HS-5 (cell line): ENCODE measurements around the gene ZNF516.

ENCODE experiments used
- DNase-seq: peaks from one replicate; pipeline ENCODE4 v3.0.0-alpha.2; 2012; ENCODE audit warnings: low read depth

ZNF516 gene

DNA sequence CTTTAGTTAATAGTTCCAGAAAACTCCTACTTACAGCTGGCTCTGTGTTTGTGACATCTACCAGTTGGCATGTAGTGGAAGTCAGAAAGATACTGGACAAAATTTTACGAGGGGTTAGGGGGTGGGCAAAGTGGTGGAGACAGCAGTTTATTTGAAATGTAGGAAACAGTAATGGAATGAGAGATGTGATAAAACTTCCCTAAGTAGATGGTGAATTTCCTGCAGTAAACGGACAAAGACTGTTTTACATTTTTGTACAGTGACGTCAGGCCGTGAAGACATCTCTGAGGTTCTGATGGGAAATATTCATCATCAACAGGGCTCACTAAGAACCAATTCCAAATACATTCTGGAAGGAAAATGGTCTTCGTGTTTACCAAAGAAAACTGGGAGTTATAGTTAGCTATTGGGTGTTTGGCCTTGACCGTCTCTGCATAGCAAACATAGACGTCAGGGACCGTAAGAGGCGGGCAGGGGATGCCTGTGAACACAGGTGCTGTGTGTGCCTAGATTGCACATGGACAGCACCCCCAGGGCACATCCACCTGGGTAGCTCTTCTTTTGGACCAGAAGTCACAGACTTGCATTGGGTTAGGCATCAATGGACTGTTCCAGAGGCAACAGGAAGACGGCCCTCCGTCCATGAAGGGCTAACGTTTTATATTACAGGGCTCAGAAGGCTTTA lies 131.5 kb downstream of the ZNF516 start:
- peak; percentile 14 for DNase-seq

DNA sequence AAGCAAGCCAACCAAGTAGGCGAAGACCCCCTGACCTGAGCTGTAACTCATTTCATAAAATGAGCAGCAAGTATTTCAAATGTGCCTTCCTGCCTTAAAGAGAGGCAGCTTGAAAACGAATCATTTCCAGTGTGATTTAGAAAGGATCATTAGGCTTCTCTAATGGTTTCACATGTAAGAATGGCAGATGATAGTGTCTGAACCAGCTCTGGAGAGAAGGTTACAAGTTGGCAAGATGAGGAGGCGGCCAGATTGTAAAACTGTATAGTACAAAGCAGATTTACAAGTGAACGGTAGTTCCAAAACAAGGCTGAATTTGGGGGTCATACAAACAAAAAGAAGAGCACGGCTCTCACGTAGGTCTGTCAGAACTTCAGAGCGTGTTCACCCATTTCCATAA lies 132.4 kb downstream of the ZNF516 start:
- DNase-seq, result no peak

DNA sequence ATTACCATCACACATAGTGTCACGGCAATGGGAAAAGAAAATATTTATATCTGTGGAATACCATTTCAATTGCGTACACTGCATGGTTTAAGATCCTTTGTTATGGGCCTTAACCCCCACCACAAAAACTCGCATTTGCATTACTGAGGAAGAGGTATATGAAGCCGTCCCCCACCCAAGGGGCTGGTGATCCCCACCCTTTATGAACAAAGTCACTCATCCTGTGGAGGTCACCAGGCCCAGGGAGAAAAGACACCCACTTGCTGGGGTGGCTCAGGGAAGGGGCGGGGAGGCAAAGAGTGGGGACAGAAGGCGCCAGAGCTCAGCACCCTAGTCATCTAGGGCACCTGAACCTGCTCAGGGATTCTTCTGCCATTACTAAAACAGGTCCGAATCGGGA lies 133.8 kb downstream of the ZNF516 start:
- no peak for DNase-seq

DNA sequence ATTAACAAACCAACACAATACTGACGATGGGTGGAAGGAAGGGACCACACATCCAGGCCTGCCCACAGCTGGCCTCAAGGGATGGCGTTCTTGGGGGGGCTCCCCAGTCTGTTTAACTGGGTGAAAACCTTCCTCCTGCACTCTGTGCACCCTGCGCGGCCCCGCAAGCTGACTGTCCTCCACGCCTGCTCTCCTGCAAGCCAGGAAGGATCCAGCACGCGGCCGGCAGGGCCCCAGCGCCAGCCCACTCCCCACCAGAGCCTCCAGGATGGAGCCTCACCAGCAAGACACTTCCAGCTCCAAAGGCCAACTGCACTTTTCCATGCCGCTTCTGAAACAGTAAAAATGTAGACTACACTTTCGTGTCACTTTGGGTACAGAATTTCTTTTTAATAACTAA lies 135.1 kb downstream of the ZNF516 start:
- DNase-seq, result no peak

DNA sequence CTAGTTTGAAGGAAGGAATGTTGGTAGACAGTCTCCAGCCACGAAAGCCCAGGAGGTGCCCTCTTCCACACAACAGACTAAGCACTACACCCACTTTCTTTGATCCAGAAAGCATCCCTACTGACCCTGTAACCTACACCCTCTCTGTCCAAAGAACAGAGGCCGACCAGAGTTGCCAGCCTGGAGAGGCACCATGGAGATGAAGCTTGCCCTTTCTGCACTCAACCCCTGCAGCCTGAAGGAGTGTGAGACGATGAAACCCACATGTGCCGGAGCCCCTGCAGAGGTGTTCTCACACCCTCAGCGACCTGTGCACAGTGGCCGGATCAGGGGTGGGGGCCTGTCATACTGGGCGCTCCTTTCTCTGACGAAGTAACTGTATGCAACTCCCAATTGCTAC lies 136.3 kb downstream of the ZNF516 start:
- no peak for DNase-seq

DNA sequence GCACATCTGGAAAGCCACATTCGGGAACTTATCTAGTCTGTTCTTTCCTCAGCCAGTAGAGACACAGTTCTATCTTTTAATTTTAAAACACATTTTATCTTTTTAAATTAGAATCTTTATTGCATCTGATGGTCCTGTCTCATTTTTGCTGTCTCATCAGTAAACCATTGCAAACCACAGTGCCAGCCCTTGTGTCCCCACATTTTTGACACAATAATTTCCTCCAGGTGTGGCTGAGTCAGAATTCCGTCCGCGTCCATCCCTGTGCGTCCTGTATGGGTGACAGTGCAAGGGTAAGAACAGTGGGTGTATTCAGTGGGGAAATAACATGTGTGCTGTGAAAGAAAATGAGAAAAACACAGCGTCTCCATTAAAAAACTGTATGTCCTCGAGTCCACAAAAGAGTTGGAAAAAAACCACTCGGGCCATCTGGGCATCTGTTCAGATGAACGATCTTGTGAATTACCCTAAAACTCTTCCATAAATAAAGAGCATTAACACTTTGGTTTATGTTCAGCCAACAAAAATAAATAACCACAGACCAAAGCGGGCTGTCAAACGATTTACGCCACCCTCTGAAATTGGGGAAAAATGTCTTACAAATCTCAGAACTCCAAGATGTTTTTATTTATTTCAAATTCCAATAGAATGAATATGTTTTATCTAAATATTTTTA lies 137.3 kb downstream of the ZNF516 start:
- no peak for DNase-seq

DNA sequence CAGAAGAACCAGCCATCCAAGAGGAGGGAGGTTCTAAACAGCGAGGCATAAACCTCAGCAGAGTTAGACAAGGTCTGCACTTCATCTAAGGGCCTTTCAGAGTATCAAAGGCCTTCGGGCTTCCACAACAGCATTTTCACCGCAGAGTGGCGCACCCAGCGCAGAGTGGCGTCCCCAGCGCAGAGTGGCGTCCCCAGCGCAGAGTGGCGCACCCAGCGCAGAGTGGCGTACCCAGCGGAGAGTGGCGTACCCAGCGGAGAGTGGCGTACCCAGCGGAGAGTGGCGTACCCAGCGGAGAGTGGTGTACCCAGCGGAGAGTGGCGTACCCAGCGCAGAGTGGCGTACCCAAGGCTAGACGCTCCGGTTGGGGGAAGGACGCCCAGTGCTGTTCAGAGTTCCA lies 137.9 kb downstream of the ZNF516 start:
- no peak for DNase-seq

DNA sequence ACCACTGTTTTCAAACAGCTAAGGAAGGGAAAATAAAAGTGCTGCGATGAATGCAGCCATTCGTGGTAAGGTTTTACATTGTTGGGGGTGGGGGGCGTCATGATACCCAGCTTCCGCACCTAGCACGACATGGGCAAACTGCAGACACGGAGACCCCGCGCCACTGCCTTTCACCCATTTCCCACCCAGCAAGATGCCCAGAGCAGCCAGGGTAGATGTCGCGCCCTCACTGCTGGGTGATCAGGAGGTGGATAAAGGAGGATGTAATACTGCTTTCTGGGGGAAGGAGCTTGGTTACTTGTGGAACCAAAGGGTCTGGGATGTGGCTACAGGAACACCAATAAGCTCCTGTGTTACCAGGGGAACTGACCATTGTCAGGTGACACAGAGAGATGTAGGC lies 138.4 kb downstream of the ZNF516 start:
- DNase-seq, result no peak

DNA sequence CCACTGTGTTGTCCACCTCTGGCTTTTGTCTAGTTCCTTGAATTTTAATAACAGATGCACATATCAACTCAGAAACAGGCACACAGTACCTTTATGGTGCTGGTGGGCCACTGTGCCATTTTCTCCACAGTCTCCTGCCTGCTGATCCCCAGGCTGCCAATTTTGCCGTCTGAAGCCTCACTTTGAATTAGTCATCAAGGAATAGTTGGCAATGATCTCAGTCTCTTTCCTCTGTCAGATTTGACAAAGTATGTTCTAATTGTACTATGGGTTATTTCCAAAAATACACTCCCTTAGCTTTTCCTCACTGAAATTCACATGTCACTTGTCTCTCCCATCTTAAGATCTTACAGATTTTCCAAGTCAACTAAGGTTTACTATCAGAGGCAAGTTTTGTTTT lies 140.7 kb downstream of the ZNF516 start:
- no peak for DNase-seq

DNA sequence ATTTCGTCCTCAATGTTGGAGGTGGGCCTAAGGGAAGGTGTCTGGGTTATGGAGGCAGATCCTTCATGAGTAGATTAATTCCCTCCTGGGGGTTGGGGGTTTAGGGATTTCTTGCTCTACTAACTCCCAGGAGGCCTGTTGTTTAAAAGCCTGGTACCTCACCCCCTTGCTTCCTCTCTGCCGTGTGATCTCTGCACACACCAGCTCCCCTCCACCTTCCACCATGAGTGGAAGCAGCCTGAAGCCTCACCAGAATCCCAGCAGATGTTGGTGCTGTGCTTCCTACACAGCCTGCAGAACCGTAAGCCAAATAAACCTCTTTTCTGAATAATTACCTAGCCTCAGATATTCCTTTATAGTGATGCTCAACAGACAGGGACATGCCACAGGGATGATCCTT lies 141.5 kb downstream of the ZNF516 start:
- no peak for DNase-seq

DNA sequence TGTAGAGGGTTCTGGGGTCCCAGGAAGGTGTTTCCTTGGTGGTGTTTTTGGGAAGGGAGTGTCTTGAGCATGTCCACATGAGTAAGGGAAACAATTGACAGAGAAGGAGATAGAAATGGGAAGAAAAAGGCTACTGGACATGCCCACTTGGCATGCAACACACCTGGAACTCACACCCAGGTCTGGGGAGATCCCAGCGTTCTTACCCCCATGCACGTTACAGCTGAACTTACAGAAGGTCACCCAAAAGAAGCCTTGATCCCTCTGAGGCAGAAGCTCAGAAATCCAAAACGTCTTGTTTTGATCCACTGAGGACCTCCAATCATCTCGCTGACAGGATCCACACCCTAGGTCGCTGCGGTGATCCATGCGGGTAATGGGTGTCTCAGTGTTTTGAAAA lies 142.0 kb downstream of the ZNF516 start:
- no peak for DNase-seq

DNA sequence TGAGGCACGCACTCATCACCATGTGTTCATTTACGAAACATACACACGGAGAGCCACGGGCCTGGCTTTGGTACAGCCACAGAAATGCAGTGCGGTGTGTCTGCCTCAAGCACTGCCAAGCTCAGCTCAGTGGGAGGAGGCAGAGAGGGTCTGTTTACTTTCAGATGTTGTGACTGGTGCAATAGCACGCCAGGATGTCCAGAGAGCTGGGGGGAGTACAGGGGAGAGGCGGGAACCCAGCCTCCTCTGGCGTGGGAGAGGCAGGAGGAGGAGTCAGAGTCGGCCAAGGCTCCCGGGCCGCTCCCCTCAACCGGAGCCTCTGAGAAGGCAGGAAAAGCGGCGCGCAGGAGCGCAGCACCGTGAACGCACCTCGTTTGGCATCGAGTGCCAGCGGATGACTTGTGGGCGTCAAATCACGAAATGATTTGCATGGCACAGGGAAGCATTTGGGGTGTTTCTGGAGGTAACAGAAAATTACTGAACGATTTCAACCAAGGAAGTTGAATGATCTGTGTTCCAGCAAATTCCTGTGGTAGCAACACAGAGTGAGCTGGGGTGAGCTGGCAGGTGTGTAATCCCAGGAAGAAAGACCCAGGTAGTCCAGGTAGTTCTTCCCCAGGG lies 143.0 kb downstream of the ZNF516 start:
- no peak for DNase-seq

DNA sequence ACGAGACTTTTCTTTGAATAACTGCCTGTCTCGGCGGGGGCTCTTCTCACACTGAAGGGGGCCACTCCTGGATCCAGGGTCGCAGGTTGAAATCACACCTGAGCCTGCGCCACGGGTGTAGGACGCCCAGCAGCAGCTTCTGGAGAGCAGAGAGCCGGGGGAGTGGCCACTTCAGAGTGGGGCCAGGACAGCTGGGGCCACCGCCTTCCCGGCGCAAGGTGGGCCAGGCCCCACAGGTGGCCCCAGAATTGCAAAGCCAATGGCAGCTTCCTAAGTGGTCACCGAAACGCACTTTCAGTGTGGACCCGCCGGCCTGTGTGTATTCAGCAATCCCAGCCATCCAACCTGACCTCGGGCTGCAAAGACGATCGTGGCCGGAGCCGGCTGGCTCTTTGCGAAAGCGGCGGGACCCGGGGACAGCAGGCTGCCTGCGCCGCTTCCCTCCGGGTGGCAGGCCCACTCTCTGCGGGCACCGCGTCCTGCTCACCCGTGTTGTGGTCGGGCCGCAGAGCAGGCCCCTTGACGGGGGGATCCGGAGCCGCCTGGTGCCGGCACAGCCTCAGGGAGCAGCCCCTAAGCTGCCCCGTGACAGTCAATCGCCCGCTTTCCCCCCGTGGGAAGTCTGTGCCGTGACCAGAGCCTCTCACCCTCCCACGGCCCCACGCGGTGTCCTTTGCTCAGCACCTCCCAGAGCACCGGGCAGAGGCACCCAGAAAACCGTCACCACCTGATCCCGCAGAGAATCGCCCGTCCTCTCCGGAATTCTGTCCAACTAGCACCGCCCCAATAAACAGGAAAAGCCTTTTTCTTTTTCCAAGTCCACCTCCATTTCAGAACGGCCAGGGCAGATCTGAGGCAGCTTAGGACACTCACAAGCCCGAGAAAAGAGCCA lies 144.7 kb downstream of the ZNF516 start:
- no peak for DNase-seq

DNA sequence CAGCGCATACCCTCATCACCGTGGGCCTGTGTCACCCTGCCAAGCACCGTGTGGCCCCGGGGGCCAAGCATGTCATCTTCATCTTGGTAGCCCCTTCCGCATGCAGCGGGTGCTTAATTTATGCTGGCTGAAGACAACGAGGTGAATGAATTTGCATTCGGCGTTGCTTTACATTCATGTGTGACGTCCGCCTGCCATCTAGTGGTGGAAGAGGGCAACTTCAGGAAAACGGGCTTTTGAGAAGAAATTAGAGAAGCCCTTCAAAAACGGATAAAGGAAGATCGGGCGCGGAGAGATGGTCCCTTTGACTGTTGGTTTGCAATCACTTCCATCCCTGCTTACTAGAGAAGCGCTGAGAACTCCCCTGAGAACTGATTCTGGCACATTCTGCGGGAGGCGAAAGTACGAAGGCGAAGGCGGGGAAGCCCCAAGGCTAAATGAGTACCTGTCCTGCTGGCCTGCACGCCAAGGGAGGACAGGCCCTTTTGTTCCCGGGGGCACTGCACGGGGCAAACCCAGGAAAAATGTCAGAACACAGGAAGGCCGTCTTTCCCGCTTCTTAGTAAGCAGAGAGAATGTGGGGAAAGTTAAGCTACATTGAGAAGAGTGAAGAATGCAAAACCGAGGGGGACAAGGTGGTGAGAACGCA lies 145.9 kb downstream of the ZNF516 start:
- no peak for DNase-seq

DNA sequence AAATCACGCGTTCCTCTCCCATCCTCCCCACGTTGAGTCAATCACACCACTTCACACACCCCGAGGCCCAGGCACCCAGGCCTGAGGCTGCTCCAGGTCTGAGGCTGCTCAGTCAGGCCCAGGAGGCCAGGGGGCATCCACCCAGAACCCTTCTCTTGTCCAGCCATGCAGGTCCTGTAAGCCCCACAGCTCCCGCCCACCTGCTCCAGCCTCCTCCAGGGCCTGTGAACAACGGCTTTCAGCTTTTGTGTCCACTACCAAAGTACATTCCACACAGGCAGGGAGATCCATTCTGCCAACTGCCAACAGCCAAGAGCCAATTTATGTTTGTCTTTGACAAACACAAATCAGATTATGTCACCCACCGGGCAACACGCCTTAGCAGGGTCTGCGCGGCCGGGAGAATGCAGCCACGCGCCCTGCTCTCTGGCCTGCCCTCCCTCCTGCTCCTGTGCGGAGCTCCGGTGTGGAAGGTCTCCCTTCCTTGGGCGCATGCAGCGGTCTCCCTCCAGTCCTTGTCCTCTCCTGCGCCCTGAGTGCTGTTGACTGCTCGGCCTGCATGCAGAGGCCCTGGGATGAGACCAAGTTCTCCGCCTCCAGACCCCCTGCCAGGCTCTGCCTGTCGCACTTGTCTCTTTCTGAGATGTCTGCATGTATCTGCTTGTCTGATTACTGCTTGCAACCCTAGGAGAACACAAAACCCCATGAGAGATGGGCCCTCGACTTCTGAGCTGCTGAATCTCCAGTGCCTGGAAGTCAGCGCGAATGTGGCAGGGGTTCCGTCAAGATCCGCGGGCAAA lies 146.6 kb downstream of the ZNF516 start:
- DNase-seq, result no peak

DNA sequence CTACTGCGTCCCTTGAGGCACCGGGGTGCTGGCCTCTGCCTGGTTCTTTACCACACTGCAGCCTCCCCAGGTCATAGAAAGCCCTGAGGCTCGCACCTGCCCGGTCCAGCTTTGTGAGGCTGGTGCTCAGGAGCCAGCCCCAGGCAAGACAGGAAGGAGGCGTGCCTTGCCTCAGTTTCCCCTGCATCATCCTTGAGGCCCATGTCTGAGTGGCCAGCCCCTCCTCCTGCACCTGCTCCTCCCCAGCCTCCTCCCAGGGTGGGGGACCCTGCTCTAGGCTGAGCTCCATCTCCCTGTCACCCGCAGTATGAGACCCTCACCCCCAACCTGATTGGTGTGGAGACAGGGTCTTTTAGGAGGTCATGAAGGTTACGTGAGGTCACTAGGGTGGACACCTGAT lies 147.7 kb downstream of the ZNF516 start:
- DNase-seq, result no peak

DNA sequence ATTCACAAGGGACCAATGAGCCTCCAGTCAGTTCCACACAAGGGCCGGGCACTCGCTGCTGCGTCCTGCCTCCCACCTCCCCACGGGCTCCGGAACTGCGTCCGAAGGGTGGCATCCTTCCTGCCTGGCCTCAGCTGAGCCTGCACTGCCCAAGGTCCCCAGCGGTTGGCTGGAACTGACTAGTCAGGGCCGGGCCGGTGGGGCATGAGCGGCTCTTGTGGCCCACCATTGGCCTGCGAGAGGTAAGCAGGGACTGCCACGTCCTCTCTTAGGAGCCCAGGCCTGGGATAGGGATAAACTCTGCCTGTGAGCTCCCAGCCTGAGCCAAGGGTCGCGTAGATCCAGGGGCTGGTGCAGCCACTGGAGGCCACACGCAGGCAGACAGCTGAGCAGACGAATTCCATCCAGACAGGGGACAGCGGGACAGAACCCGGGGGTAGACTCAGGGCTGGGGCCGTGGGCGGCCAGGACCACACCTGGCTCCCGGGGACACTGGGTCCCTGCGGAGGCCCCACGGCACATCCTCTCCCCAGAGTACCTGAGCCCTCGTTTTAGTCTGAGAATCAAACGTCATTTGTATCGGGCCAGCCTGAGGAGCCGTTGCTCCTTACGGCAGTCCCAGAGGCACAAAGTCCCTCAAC lies 148.4 kb downstream of the ZNF516 start:
- DNase-seq, result no peak

DNA sequence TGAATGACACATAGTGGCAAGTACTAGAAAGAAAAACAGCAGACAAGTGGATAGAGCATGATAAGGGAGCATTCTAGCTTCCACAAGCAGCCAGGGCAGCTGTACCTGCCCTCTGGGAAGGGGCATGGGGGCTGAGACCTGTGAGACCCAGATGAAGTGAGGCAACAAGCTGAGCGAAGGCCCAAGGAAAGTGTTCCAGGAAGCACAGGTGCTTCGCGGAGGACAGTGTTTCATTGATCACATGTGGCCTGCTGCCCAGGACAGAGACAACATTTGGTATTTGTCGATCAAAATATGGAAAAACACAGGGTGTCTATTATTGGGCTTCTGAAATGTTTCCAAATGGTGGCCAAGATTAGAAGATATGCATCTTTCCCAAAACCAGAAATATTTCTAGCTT lies 149.1 kb downstream of the ZNF516 start:
- no peak for DNase-seq

DNA sequence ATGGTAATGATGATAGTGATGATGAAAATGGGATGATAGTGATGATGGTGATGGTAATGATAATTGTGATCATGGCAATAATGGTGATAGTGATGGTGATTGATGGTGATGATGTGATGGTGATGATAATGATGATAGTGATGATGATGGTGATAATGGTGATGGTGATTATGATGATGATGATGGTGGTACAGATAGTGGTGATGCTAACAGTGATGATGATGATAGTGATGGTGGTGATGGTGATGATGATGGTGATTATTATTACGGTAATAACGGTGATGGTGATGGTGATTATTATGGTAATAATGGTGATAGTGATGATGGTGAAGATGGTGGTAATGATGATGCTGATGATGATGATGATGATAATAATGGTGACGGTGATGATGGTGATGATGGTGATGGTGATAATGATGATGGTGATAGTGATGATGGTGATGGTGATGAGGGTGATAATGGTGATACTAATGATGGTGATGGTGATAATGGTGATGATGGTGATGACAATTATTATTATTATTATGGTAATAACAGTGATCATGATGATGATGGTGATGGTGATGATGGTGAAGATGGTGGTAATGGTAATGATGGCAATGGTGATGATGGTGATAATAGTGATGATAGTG lies 151.0 kb downstream of the ZNF516 start:
- DNase-seq, result no peak

DNA sequence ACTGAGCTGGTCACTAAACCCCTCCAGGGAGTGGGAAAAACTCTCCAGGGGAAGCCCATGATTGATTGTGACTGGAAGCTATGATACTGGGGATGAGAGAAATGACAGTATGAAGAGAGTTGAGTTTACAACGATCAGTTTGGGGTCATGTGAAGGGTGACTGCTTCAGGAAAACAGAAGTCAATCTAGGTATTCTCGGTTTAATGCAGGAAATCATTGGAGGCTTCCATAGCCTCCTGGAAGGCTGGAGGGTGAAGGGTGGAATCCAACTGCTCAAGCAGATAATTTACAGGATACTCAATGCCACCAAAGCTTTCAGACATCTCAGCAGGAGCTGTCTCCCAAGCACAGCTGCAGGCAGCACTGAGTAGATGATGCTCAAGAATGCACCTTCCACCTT lies 154.6 kb downstream of the ZNF516 start:
- DNase-seq, result no peak
